Measurements from ENCODE around the gene RSRP1.
"Not testable (repeated sequence)": the region's sequence is repeated elsewhere in the genome, so short reads cannot be mapped to it uniquely, and the experiment has no call there.

Gene RSRP1

DNA sequence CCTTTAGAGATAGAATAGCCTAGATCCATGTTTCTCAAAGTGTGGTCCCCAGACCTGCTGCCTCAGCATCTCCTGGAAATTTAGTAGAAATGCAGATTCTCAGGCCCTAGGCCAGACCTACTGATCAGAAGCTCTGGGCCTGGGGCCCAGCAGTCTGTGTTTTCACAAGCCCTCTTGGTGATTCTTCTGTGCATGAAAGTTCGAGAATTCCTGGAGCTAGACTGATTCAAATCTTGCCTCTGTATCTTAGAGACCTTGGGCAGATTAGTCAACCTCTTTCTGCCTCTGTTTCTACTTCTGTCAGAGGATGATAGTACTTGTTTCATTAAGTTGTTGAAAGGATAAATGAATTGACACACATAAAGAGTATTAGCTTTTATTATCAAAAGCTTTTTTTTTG is 30.0 kb upstream of the RSRP1 start:
- not testable (repeated sequence) for H3K9ac ChIP-seq (ENCODE audit: low read length); H3K9me3 ChIP-seq (ENCODE audit: control insufficient read depth, low read length); DNase-seq (ENCODE audit: low read depth); H3K36me3 ChIP-seq (ENCODE audit: control insufficient read depth, insufficient read depth, low read length, severe bottlenecking); H3K4me3 ChIP-seq (ENCODE audit: low read length); H3K4me1 ChIP-seq (ENCODE audit: control insufficient read depth, insufficient read depth, low read length); H3K27me3 ChIP-seq (replicated peaks; ENCODE audit: control insufficient read depth, insufficient read depth, low read length)

DNA sequence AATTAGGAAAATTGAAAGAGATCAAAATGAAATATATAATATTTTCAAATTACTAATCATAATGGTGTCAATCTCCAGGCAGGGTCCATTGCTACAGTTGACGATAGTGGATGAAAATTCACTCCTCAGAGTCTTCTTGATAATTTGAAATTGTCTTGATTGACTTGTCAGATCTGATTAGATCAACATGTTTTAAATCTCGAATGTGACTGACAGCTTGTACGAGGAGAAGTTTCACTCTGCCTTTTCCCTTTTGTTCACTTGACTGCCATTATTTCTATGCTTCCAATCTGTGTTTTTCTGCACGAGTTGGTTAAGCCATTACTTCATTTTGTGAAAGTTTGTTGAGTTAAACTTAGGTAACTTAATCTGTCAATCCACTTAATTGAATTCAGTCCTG is 28.4 kb upstream of the RSRP1 start:
- not testable (repeated sequence) for H3K4me3 ChIP-seq (ENCODE audit: low read length); H3K9me3 ChIP-seq (ENCODE audit: control insufficient read depth, low read length); H3K4me1 ChIP-seq (ENCODE audit: control insufficient read depth, insufficient read depth, low read length); DNase-seq (ENCODE audit: low read depth); H3K9ac ChIP-seq (ENCODE audit: low read length); H3K27me3 ChIP-seq (replicated peaks; ENCODE audit: control insufficient read depth, insufficient read depth, low read length); H3K36me3 ChIP-seq (ENCODE audit: control insufficient read depth, insufficient read depth, low read length, severe bottlenecking)

DNA sequence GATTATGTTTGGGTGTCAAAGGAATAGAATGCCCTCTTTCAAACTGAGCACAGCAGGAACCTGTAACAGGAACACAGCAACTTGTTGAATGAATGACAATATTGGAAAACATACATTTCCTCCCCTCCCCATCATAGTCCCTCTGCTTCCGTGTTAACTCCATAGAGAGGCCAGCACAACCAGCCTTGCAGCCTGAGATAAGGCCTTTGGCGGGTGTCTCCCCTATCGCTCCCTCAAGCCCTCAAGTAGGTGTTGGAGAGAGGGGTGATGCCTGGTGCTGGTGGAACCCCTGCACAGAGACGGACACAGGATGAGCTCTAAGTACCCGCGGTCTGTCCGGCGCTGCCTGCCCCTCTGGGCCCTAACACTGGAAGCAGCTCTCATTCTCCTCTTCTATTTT is 25.0 kb upstream of the RSRP1 start, which contains the start of gene RHD:
Gene RHD (plus strand): TSS at position 272 of the 400 bp plus-strand sequence. CDS start 39 bp downstream, at position 311.
- H3K4me1 ChIP-seq (ENCODE audit: control insufficient read depth, insufficient read depth, low read length); DNase-seq (ENCODE audit: low read depth); H3K9ac ChIP-seq (ENCODE audit: low read length); H3K36me3 ChIP-seq (ENCODE audit: control insufficient read depth, insufficient read depth, low read length, severe bottlenecking); H3K27me3 ChIP-seq (replicated peaks; ENCODE audit: control insufficient read depth, insufficient read depth, low read length); H3K9me3 ChIP-seq (ENCODE audit: control insufficient read depth, low read length); H3K4me3 ChIP-seq (ENCODE audit: low read length): not testable (repeated sequence)

- H3K36me3 ChIP-seq (ENCODE audit: control insufficient read depth, insufficient read depth, low read length, severe bottlenecking); H3K4me3 ChIP-seq (ENCODE audit: low read length); H3K27me3 ChIP-seq (replicated peaks; ENCODE audit: control insufficient read depth, insufficient read depth, low read length); H3K9me3 ChIP-seq (ENCODE audit: control insufficient read depth, low read length); DNase-seq (ENCODE audit: low read depth); H3K4me1 ChIP-seq (ENCODE audit: control insufficient read depth, insufficient read depth, low read length); H3K9ac ChIP-seq (ENCODE audit: low read length): not testable (repeated sequence)
Observed at GRCh38 chr1:25268143-25268760, 21.0 kb upstream of the RSRP1 start.

DNA sequence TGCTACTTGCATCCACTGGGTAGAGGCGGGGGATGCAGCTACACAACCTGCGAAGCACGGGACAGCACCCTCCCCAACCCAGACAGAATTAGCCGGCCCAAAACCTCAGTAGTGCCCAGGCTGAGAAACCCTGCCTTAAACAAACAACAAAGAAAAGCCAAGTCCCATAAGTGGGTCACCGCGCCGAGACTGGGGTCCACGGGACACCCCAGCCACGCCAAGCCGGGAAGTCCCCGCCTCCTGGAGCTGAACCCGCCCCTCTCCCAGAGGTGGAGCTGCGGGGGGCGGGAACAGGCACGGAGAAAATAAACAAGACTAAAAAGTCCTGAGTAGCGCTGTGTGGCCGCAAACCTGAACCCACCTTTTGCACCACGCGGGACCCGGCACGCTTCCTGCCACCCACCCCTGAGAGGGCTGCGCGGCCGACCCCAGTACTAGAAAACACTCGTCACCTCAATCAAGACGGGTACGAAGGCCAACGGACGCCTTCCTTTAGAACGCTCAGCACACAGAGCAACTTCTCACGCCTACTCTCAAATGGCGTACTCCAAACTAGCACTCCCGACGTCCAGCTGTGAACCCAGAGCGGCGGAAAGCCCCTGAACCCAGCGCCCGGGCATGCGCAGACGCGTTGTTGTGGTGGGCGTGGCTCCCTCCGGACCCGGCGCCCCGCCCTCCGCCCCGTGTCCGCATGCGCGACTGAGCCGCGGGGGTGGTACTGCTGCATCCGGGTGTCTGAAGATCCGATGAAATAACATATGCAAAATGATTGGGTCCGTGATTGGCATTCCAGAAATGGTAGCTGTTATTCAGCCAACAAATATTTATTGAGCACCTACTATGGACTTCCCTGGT is 20.3 kb upstream of the RSRP1 start:
- H3K36me3 ChIP-seq (ENCODE audit: control insufficient read depth, insufficient read depth, low read length, severe bottlenecking); H3K4me1 ChIP-seq (ENCODE audit: control insufficient read depth, insufficient read depth, low read length); H3K9ac ChIP-seq (ENCODE audit: low read length); H3K4me3 ChIP-seq (ENCODE audit: low read length); H3K27me3 ChIP-seq (replicated peaks; ENCODE audit: control insufficient read depth, insufficient read depth, low read length); H3K9me3 ChIP-seq (ENCODE audit: control insufficient read depth, low read length): not testable (repeated sequence)
- peak; percentile 74 for DNase-seq (ENCODE audit: low read depth)

GRCh38 chr1:25266554-25267287 is 19.5 kb upstream of the RSRP1 start:
- not testable (repeated sequence) for H3K4me1 ChIP-seq (ENCODE audit: control insufficient read depth, insufficient read depth, low read length); DNase-seq (ENCODE audit: low read depth); H3K9me3 ChIP-seq (ENCODE audit: control insufficient read depth, low read length); H3K36me3 ChIP-seq (ENCODE audit: control insufficient read depth, insufficient read depth, low read length, severe bottlenecking); H3K9ac ChIP-seq (ENCODE audit: low read length); H3K27me3 ChIP-seq (replicated peaks; ENCODE audit: control insufficient read depth, insufficient read depth, low read length)
- H3K4me3 ChIP-seq (ENCODE audit: low read length): peak overlapping the region; percentile 50

DNA sequence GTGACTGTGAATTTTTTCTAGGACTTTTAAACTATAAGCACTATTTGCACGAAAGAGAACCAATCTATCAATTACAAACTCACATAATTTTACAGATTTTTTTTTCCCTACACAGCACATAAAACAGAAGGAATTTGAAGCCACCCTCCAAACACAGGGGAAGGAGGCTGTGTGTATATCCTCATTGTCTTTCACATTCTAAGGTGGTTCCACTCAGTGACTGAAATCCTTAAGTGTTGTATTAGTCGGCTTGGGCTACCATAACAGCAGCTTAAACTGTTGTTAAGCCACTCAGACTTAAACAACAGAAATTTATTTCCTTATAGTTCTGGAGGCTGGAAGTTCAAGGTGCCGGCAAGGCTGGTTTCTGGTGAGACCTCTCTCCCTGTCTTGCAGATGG is 13.1 kb upstream of the RSRP1 start:
- not testable (repeated sequence) for H3K9me3 ChIP-seq (ENCODE audit: control insufficient read depth, low read length); DNase-seq (ENCODE audit: low read depth); H3K4me3 ChIP-seq (ENCODE audit: low read length); H3K27me3 ChIP-seq (replicated peaks; ENCODE audit: control insufficient read depth, insufficient read depth, low read length); H3K36me3 ChIP-seq (ENCODE audit: control insufficient read depth, insufficient read depth, low read length, severe bottlenecking); H3K9ac ChIP-seq (ENCODE audit: low read length)
- peaks cover 11% of the 10 kb centered on the region for H3K4me1 ChIP-seq (ENCODE audit: control insufficient read depth, insufficient read depth, low read length)

GRCh38 chr1:25259813-25260212 is 12.6 kb upstream of the RSRP1 start:
- not testable (repeated sequence) for H3K9ac ChIP-seq (ENCODE audit: low read length); H3K9me3 ChIP-seq (ENCODE audit: control insufficient read depth, low read length)

GRCh38 chr1:25257196-25257595 is 9.9 kb upstream of the RSRP1 start:
- H3K27me3 ChIP-seq (replicated peaks; ENCODE audit: control insufficient read depth, insufficient read depth, low read length): no peaks in the 10 kb centered on the region
- H3K9ac ChIP-seq (ENCODE audit: low read length): no peak overlapping the region
- no peaks in the 10 kb centered on the region for H3K9me3 ChIP-seq (ENCODE audit: control insufficient read depth, low read length)
- no peak overlapping the region for H3K4me3 ChIP-seq (ENCODE audit: low read length)
- peaks cover 11% of the 10 kb centered on the region for H3K4me1 ChIP-seq (ENCODE audit: control insufficient read depth, insufficient read depth, low read length)
- DNase-seq (ENCODE audit: low read depth): peak; percentile 45
- no peaks in the 10 kb centered on the region for H3K36me3 ChIP-seq (ENCODE audit: control insufficient read depth, insufficient read depth, low read length, severe bottlenecking)

More at GRCh38 chr1:25259813-25260212, 12.6 kb upstream of the RSRP1 start:
- peaks cover 11% of the 10 kb centered on the region for H3K4me1 ChIP-seq (ENCODE audit: control insufficient read depth, insufficient read depth, low read length)
- not testable (repeated sequence) for H3K36me3 ChIP-seq (ENCODE audit: control insufficient read depth, insufficient read depth, low read length, severe bottlenecking); H3K27me3 ChIP-seq (replicated peaks; ENCODE audit: control insufficient read depth, insufficient read depth, low read length); H3K4me3 ChIP-seq (ENCODE audit: low read length); DNase-seq (ENCODE audit: low read depth)

DNA sequence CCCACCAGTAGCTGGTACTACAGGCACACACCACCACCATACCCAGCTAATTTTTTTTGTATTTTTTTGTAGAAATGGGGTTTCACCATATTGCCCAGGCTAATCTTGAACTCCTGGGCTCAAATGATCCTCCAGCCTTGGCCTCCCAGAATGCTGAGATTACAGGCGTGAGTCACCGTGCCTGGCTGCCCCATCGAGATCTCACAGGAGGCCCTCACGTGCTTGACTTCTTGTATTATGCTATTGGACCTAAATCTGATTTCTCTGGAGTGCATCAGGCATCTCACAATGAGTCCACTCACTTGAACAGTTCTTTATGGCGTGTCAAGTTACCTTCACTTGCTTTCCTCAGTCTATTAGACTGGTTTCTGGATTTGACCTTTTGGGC is 9.3 kb upstream of the RSRP1 start:
- H3K36me3 ChIP-seq (ENCODE audit: control insufficient read depth, insufficient read depth, low read length, severe bottlenecking): peaks cover 4% of the 10 kb centered on the region
- DNase-seq (ENCODE audit: low read depth): no peak
- no peak overlapping the region for H3K9ac ChIP-seq (ENCODE audit: low read length)
- H3K4me3 ChIP-seq (ENCODE audit: low read length): no peak overlapping the region
- H3K27me3 ChIP-seq (replicated peaks; ENCODE audit: control insufficient read depth, insufficient read depth, low read length): no peaks in the 10 kb centered on the region
- no peaks in the 10 kb centered on the region for H3K9me3 ChIP-seq (ENCODE audit: control insufficient read depth, low read length)
- H3K4me1 ChIP-seq (ENCODE audit: control insufficient read depth, insufficient read depth, low read length): peaks cover 11% of the 10 kb centered on the region
